ENCODE data around the gene RAB7B.

RAB7B gene

DNA sequence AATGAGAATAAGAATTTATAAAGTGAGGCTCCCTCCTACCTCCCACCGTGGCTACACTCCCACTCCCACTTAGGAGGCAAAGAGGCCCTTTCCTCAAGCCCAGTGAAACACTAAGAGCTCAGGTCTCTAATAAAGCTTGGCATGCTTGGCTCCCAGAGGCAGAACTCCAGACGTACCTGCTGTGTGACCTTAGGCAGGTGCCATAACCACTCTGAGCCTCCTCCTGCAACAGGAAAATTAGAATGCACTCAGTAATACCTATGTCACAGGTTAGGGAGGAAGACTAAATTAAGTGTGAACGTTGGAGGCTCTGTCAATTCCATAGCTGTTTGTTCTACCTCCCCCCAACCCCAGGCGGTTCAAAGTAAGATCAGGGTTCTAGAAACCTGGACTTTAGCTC is 43.4 kb downstream of the RAB7B start:
- H3K9me3 ChIP-seq (ENCODE audit: control insufficient read depth, low read length), result no peaks in the 10 kb centered on the region
- H3K36me3 ChIP-seq (ENCODE audit: control insufficient read depth, insufficient read depth, low read length), result no peaks in the 10 kb centered on the region
- H3K9ac ChIP-seq, result no peak overlapping the region
- no peak overlapping the region for H3K4me2 ChIP-seq (ENCODE audit: low read length)
- no peak overlapping the region for H3K4me3 ChIP-seq (ENCODE audit: low read depth, low read length)
- H3K4me1 ChIP-seq, result peaks cover 17% of the 10 kb centered on the region
- H3K27me3 ChIP-seq (ENCODE audit: control insufficient read depth, insufficient read depth, low read length), result no peaks in the 10 kb centered on the region
- H2AFZ ChIP-seq, result no peak overlapping the region
- H3K27ac ChIP-seq, result no peak overlapping the region
- H3K79me2 ChIP-seq, result no peaks in the 10 kb centered on the region
- TF ChIP-seq, protein P1, sequence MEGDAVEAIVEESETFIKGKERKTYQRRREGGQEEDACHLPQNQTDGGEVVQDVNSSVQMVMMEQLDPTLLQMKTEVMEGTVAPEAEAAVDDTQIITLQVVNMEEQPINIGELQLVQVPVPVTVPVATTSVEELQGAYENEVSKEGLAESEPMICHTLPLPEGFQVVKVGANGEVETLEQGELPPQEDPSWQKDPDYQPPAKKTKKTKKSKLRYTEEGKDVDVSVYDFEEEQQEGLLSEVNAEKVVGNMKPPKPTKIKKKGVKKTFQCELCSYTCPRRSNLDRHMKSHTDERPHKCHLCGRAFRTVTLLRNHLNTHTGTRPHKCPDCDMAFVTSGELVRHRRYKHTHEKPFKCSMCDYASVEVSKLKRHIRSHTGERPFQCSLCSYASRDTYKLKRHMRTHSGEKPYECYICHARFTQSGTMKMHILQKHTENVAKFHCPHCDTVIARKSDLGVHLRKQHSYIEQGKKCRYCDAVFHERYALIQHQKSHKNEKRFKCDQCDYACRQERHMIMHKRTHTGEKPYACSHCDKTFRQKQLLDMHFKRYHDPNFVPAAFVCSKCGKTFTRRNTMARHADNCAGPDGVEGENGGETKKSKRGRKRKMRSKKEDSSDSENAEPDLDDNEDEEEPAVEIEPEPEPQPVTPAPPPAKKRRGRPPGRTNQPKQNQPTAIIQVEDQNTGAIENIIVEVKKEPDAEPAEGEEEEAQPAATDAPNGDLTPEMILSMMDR (IDR thresholded peaks at IDR 0.05), result no peak

DNA sequence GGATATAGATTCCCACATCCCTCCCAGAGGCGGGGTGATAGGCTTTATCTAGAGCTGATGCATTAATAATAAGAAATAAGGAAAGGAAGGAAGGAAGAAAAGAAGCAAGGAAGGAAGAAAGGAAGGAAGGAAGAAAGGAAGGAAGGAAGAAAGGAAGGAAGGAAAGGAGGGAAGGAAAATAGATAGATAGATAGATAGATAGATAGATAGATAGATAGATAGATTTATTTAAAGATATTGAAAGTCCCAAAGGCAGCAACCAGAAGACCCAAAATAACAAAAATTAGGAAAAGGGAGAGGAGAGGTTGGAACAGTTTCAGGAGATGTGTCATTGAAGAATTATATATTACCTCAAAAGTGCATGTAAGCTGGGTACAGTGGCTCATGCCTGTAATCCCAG is 47.7 kb downstream of the RAB7B start:
- Histone ChIP-seq H3K27me3 (ENCODE audit: control insufficient read depth, insufficient read depth, low read length) (no peaks in the 10 kb centered on the region), H3K79me2 (no peaks in the 10 kb centered on the region), H3K27ac (no peak overlapping the region), H3K4me3 (ENCODE audit: low read depth, low read length) (no peak overlapping the region), H3K4me1 (no peaks in the 10 kb centered on the region), H3K4me2 (ENCODE audit: low read length) (no peak overlapping the region), H2AFZ (no peak overlapping the region), H3K9ac (no peak overlapping the region), H3K36me3 (ENCODE audit: control insufficient read depth, insufficient read depth, low read length) (no peaks in the 10 kb centered on the region), H3K9me3 (ENCODE audit: control insufficient read depth, low read length) (no peaks in the 10 kb centered on the region)
- TF ChIP-seq, protein P1 (IDR thresholded peaks at IDR 0.05), result no peak

DNA sequence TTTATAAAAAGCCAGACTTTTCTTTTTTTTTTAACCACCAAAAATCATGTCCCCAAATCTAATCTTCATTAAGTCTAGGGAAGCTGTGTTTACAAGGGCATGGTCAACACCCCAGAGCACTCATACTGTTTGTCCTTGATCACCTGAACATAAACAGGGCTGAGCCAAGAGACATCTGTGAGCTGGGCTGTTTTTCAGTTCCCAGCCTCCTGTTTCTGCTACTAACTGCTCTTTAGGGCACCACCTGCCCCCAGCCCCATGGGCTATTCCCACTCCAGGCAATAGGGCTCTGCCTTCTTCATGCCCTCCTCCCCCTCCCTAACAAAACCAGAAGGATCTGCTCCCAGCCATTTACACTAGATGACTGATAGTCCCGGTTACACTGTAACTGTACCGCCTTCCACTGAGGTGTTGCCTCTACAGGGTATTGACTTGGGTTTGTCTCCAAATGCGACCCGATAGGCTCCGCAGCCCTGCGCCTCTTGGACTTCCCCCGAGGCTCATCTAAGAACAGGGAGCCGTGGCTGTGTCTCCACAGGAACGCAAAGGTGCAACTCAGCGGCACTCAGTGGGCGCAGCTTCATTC is 48.3 kb downstream of the RAB7B start:
- TF ChIP-seq, protein P1 (IDR thresholded peaks at IDR 0.05), result no peak
- H3K79me2 ChIP-seq, result no peaks in the 10 kb centered on the region
- H3K27me3 ChIP-seq (ENCODE audit: control insufficient read depth, insufficient read depth, low read length), result no peaks in the 10 kb centered on the region
- no peak overlapping the region for H3K9ac ChIP-seq
- no peaks in the 10 kb centered on the region for H3K9me3 ChIP-seq (ENCODE audit: control insufficient read depth, low read length)
- H3K4me3 ChIP-seq (ENCODE audit: low read depth, low read length), result no peak overlapping the region
- H3K4me2 ChIP-seq (ENCODE audit: low read length), result no peak overlapping the region
- no peak overlapping the region for H2AFZ ChIP-seq
- H3K27ac ChIP-seq, result no peak overlapping the region
- no peaks in the 10 kb centered on the region for H3K36me3 ChIP-seq (ENCODE audit: control insufficient read depth, insufficient read depth, low read length)
- no peaks in the 10 kb centered on the region for H3K4me1 ChIP-seq

DNA sequence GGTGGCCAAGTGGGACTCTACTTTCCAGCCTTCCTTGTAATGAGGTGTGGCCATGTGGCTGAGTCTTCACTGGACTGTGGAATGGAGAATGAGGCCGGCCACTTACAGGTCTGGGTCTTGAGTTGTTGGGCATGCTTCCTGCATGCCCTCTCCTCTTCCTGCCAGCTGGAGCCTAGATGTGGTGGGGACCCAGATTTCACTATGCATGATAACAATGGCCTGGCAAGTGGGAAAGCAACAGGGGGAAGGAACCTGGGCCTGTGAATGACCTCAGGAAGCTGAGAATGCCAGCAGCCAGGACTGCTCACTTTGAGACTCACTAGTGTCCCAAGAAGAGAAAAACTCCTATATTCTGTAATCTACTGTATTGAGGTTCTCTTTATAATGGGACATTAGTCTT is 51.4 kb downstream of the RAB7B start:
- Histone ChIP-seq H3K4me3 (ENCODE audit: low read depth, low read length) (no peak overlapping the region), H3K9me3 (ENCODE audit: control insufficient read depth, low read length) (no peaks in the 10 kb centered on the region), H3K4me2 (ENCODE audit: low read length) (no peak overlapping the region), H3K27me3 (ENCODE audit: control insufficient read depth, insufficient read depth, low read length) (no peaks in the 10 kb centered on the region), H3K9ac (no peak overlapping the region), H2AFZ (no peak overlapping the region), H3K79me2 (no peaks in the 10 kb centered on the region), H3K4me1 (no peaks in the 10 kb centered on the region), H3K36me3 (ENCODE audit: control insufficient read depth, insufficient read depth, low read length) (no peaks in the 10 kb centered on the region), H3K27ac (no peak overlapping the region)
- TF ChIP-seq, protein P1 (IDR thresholded peaks at IDR 0.05), result no peak

DNA sequence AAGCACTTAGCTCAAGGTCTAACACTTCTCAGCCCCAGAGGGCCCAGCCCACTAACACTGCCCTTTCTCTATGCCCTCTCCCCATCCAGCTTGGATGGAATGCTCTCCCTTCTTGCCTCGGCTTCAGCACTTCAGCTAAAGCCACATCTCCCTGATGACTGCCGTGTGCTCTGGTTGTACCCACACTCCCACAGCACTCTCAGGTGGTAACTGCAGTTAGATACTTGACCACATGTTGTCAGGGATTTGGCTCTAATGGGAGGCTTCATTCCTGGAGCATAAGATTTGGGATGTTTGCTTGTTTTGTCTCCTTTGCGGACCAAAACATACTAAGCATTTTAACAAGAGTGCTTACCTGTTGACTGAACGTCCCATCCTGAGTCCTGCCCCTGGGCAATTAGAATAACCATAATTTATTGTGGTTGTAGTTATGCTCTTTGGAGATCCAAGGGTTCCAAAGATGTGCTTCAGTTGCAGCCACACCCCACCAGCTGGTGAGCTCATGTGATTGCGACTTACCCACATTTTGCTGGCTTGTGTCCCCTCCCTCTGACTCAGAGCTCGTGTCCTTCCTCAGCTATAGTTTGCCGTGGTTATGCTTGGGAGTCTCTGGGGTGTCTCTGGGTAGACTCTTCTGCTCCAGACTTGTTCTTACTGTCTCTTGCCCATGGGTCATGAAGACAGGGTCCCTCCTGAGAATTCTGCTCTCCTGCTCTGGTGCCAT is 52.2 kb downstream of the RAB7B start:
- Histone ChIP-seq H3K27me3 (ENCODE audit: control insufficient read depth, insufficient read depth, low read length) (no peaks in the 10 kb centered on the region), H3K4me2 (ENCODE audit: low read length) (no peak overlapping the region), H3K9ac (no peak overlapping the region), H3K4me1 (no peaks in the 10 kb centered on the region), H3K4me3 (ENCODE audit: low read depth, low read length) (no peak overlapping the region), H3K27ac (no peak overlapping the region), H3K36me3 (ENCODE audit: control insufficient read depth, insufficient read depth, low read length) (no peaks in the 10 kb centered on the region), H3K79me2 (no peaks in the 10 kb centered on the region), H3K9me3 (ENCODE audit: control insufficient read depth, low read length) (no peaks in the 10 kb centered on the region), H2AFZ (no peak overlapping the region)
- TF ChIP-seq, protein P1 (IDR thresholded peaks at IDR 0.05), result no peak
